Measurements from ENCODE around the gene PEX11B. TPM values are rescaled to one million over a fixed set of nuclear protein-coding genes. Genes with fewer than 3 reads are reported as not detected.
"Not testable (repeated sequence)": the region's sequence is repeated elsewhere in the genome, so short reads cannot be mapped to it uniquely, and the experiment has no call there.

The PEX11B gene
- total RNA-seq, 1 donor from 2014 or later, result 30.0 TPM

GRCh38 chr1:145953861-145954260 lies 35.3 kb upstream of the PEX11B start:
- DNase-seq (ENCODE audit: extremely low read depth, low read depth, low spot score), result no peak

DNA sequence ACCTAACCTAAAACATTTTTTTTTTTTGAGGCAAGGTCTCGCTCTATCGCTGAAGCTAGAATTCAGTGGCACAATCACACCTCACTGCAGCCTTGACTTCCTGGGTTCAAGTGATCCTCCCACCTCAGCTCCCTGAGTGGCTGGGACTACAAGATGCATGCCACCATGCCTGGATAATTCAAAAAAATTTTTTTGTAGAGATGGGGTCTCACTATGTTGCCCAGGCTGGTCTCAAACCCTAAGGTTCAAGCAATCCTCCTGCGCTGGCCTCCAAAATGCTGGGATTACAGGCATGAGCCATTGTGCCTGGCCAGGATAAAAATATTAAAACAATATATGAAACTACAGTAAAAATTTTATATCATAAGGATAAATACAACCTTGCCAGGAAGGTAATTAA lies 34.4 kb upstream of the PEX11B start:
- DNase-seq (ENCODE audit: extremely low read depth, low read depth, low spot score), result no peak

DNA sequence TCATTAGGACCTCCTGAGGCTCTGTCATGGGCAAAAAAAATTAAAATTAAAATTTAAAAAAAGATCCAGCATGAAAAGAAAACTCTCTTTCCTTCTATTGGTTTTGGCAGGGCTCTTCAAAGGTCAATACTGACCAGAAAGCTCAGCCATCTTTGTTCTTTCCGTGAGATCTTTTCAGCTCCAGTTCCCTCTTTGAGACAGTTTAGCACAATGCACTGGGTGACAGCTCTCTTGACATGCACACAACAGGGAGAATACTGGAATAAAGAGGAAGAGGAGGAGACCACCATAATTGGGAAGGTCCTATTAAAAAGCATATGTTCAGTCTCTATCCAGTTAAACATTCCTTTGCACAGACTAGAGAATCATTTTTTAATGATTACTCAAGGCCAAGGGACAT lies 33.0 kb upstream of the PEX11B start:
- DNase-seq (ENCODE audit: extremely low read depth, low read depth, low spot score), result no peak

GRCh38 chr1:145949219-145949618 lies 30.7 kb upstream of the PEX11B start:
- DNase-seq (ENCODE audit: extremely low read depth, low read depth, low spot score), result no peak

DNA sequence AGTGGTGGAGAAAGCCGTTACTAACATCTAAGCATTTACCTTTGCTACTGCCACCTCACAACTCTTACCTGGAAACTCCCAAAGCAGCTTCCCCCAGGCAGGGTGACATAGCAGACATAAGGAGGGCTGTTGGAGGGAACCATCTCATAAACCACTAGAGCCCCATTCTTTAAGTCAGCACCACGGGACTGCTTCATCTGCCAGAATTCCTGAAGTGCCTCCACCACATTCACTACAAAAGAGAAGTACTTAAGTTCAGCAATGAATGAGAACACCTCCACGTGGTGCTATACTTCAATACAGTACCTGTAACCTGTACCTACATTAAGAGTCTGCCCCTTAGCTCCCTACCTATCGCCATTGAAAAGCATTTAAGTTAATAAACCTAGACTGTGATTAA lies 29.0 kb upstream of the PEX11B start:
- no peak for DNase-seq (ENCODE audit: extremely low read depth, low read depth, low spot score)

GRCh38 chr1:145946477-145946986 lies 28.0 kb upstream of the PEX11B start:
- no peak for DNase-seq (ENCODE audit: extremely low read depth, low read depth, low spot score)

DNA sequence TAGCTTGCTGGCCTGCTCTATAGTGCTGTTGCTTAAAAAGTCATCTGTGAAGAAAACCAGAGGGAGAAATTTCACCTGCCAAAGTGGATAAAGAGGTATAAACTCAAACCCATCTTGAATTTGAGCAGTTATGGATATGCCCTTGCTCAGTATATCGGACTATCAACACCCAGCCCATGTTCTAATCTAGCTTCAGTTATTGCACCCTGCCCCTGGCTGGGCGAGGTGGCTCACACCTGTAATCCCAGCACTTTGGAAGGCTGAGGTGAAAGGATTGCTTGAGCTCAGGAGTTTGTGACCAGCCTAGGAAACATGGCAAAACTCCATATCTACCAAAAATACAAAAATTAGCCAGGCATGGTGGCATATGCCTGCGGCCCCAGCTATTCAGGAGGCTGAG lies 26.0 kb upstream of the PEX11B start:
- DNase-seq (ENCODE audit: extremely low read depth, low read depth, low spot score), result no peak

DNA sequence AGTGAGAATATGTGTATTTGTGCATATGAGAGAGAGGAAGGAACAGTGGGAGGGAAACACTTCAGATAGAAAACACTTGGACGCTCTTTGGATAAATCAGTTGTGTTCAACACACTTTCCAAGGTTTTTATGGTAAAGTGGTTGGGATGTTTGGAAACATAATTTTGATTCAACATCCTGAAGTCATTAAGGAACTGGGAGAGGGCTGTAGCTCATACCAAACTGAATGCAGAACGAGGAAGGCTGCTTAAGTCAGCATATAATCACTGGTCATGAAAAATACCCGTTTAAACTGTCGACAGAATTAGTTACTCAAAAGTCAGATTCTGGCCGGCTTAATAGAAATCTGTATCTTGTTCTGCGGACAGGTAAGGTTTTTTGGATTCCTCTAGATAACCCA lies 24.4 kb upstream of the PEX11B start:
- no peak for DNase-seq (ENCODE audit: extremely low read depth, low read depth, low spot score)

GRCh38 chr1:145942405-145942804 lies 23.9 kb upstream of the PEX11B start:
- DNase-seq (ENCODE audit: extremely low read depth, low read depth, low spot score), result no peak

DNA sequence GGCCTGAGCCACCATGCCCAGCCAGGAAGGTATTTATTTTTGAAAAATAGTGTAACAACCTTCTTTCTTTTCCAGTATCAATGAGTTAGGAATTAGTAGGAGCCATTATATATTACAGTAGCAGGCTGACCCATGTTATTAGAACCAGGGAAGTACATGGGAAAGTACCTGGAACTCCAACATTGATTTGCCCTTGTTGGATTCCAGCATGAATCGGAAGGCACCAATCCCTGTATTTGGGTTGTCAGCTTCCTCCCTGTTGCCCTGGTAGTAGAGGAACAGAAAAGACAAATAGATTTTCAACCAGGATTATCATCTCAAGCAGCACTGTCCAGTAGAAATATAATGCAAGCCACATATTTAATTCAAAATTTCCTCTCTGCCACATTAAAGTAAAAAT lies 18.9 kb upstream of the PEX11B start:
- no peak for DNase-seq (ENCODE audit: extremely low read depth, low read depth, low spot score)

DNA sequence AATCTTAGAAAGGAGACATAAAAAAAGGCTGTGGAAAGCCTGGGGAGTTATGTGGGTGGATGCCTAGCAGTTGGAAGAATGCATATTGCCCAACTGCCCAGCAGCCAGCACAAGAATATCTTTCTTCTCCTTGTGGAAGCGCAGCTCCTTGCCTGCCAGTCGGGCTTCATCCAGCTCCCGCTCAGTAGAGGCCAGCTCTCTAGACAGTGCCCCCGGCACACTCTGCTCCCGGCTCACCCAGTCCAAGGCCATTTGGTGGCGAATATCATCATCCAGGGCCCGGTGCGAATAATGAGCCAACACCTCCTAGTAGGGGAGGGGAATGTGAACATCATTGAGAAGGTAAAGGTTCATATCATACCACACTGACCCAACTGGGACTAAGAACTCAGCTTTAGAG lies 17.7 kb upstream of the PEX11B start:
- no peak for DNase-seq (ENCODE audit: extremely low read depth, low read depth, low spot score)

GRCh38 chr1:145935708-145936107 lies 17.2 kb upstream of the PEX11B start:
- no peak for DNase-seq (ENCODE audit: extremely low read depth, low read depth, low spot score)

DNA sequence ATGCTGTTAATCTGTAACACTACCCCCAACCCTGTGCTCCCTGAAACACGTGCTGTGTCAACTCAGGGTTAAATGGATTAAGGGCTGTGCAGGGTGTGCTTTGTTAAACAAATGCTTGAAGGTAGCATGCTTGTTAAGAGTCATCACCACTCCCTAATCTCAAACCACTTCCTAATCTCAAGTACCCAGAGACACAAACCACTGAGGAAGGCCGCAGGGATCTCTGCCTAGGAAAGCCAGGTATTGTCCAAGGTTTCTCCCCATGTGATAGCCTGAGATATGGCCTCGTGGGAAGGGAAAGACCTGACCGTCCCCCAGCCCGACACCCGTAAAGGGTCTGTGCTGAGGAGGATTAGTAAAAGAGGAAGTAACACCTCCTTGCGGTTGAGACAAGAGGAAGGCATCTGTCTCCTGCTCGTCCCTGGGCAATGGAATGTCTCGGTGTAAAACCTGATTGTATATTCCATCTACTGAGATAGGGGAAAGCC lies 14.0 kb upstream of the PEX11B start:
- DNase-seq (ENCODE audit: extremely low read depth, low read depth, low spot score), result not testable (repeated sequence)

DNA sequence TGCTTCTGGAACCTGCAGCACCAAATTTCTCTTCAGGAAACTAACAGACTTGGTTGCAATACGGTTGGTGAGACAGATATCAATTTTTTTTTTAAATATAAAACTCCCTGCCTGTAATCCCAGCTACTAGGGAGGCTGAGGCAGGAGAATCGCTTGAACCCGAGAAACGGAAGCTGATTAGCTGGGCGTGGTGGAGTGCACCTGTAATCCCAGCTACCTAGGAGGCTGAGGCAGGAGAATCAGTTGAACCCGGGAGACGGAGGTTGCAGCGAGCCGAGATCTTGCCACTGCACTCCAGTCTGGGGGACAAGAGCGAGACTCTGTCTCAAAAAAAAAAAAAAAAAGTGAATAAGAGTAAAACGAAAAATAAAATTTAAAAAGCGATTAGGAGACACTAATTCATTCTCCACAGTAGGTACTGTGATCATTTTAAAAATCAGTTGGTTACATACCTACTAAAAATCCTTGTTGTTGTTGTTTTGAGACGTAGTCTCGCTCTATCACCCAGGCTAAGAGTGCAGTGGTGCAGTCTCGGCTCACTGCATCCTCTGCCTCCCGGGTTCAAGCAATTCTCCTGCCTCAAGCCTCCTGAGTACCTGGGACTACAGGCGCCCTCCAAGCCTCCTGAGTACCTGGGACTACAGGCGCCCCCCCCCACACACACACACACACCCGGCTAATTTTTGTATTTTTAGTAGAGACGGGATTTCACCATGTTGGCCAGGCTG lies 9.6 kb upstream of the PEX11B start:
- DNase-seq (ENCODE audit: extremely low read depth, low read depth, low spot score), result no peak

DNA sequence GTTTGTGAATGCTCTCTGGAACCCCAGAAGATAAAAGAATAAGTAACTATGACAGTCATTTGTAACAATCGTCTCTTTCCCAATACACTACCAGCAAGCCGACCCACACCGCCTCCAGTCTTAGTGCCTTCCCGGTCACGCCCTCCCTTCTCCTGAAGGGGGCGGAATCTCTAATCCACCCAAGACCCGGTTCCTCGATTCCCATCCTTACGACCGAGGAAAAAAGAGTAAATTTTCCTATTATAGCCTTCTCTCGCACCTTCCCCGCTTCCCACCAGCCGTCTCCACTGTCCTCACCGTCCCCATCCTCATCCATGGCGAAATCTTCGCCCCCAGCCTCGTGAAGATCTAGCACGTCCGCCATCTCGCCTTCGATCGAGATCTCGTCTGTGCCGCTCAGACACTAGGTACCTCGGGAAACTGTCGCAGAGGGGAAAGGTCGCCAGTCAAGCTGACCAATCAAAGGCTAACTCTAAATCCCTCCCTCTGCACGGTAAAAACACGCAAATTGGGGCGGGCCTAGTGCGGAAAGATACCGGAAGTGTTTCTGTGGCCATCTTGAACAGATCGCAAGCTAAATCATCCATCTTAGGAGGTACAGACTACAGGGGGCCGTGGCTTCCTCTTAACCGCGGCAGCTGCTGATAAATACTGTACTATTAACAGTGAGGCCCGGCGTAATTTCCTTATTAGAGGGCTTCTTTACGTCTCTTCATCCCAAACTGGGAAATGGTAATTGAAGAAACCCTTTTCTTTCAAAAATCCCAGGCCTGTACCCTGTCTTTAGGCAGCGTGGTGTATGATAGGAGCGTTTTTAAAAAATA lies 8.8 kb upstream of the PEX11B start, which contains the start of gene RBM8A:
Gene RBM8A (minus strand): TSS at position 422 of the 824 bp plus-strand sequence. CDS start 58 bp downstream, at position 364.
- peak; percentile 92 for DNase-seq (ENCODE audit: extremely low read depth, low read depth, low spot score)

DNA sequence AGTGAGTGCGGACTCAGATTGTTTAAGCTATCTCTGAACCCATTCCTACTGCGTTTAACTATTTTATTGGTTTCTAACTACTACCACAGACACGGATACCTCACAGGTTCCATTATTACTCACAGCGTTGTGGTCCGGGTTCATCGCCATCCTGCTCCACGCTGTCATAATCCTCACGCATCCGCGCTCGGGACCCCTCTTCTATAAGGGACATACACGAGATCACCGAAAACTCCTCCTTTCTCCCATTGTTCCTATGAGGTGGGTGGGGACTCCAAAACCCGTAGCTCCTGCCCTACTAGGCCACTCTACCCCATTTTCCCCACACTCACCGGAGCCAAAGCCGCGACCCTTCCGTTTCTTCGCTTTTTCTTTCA lies 8.2 kb upstream of the PEX11B start:
- no peak for DNase-seq (ENCODE audit: extremely low read depth, low read depth, low spot score)

GRCh38 chr1:145922266-145922665 lies 3.7 kb upstream of the PEX11B start:
- DNase-seq (ENCODE audit: extremely low read depth, low read depth, low spot score), result no peak

- not testable (repeated sequence) for DNase-seq (ENCODE audit: extremely low read depth, low read depth, low spot score)
Measured at GRCh38 chr1:145920297-145920696, 1.8 kb upstream of the PEX11B start.

GRCh38 chr1:145918992-145919939 lies 749 bp upstream of the PEX11B start:
- DNase-seq (ENCODE audit: extremely low read depth, low read depth, low spot score), result no peak

- no peak for DNase-seq (ENCODE audit: extremely low read depth, low read depth, low spot score)
Measured at GRCh38 chr1:145917595-145917994, 922 bp downstream of the PEX11B start.

GRCh38 chr1:145916745-145917144 lies 1.8 kb downstream of the PEX11B start:
- DNase-seq (ENCODE audit: extremely low read depth, low read depth, low spot score), result no peak

All from glomerular endothelial cell (primary cell).